ENCODE data around the gene AACS. TPM values are rescaled to one million over a fixed set of nuclear protein-coding genes. Genes with fewer than 3 reads are reported as not detected.

The AACS gene
- total RNA-seq, 1 donor from 2014 or later, result 22.6 TPM

DNA sequence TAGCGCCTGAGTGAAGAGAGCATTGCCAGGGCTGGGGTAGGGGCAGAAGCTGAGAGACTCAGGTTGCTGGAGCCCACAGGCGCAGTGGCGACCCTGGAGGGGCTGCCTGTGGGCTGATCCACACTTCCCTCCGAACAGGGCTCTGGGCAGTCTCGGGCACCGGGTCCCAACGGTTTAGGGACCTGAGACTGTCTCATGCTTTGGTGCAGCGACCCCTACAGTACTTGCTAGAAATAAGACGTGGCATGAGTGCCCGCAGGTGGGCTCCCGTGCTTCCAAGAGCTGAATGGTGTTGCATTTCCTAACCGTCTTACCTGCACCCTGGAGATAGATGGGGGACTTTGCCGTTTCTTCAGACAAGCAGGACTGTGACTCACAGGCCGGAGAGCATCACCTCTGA, 57.4 kb downstream of the AACS start:
- Mint-ChIP-seq H3K4me3 (ENCODE audit: unreplicated experiment) (no peak overlapping the region), H3K36me3 (ENCODE audit: low read depth) (peaks cover 31% of the 10 kb centered on the region), H3K27me3 (ENCODE audit: low read depth) (no peaks in the 10 kb centered on the region), H3K9me3 (ENCODE audit: low read depth) (no peaks in the 10 kb centered on the region), H3K4me1 (ENCODE audit: low read depth) (no peaks in the 10 kb centered on the region), H3K27ac (ENCODE audit: unreplicated experiment) (no peak overlapping the region)
- no peak for DNase-seq (ENCODE audit: low spot score)
- TF ChIP-seq, protein P1, sequence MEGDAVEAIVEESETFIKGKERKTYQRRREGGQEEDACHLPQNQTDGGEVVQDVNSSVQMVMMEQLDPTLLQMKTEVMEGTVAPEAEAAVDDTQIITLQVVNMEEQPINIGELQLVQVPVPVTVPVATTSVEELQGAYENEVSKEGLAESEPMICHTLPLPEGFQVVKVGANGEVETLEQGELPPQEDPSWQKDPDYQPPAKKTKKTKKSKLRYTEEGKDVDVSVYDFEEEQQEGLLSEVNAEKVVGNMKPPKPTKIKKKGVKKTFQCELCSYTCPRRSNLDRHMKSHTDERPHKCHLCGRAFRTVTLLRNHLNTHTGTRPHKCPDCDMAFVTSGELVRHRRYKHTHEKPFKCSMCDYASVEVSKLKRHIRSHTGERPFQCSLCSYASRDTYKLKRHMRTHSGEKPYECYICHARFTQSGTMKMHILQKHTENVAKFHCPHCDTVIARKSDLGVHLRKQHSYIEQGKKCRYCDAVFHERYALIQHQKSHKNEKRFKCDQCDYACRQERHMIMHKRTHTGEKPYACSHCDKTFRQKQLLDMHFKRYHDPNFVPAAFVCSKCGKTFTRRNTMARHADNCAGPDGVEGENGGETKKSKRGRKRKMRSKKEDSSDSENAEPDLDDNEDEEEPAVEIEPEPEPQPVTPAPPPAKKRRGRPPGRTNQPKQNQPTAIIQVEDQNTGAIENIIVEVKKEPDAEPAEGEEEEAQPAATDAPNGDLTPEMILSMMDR (IDR thresholded peaks at IDR 0.05), result no peak

DNA sequence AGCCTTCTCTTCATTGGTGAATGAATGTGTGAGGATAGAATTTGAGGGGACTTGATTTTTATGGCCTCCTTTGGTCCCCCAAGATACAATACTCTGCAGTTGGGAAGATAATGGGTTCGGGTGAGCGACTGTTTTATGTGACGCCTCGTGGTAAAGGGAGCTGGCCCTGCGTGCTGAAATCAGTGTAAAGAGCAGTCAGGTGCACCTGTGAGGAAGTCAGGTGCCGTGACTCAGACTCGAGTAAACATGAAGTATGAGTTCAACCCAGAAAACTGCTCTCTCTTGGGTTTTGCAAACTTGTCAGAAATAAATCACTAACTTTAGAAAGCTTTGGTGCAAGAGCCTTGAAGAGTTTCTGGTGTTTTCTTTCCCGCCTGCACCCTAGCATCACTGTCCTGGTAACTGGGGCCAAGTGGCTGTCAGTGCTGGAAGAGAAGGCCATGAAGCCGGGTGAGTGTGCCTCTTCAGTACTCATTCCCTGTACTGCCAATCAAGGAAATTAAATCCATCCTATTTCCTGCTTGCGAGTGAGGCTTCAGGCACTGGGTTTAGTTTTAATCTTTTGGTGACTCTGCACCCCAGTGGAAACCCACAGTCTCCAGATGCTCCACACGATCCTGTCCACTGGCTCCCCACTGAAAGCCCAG, 59.2 kb downstream of the AACS start:
- Mint-ChIP-seq H3K4me1 (ENCODE audit: low read depth) (no peaks in the 10 kb centered on the region), H3K27ac (ENCODE audit: unreplicated experiment) (no peak overlapping the region), H3K9me3 (ENCODE audit: low read depth) (no peaks in the 10 kb centered on the region), H3K27me3 (ENCODE audit: low read depth) (no peaks in the 10 kb centered on the region), H3K4me3 (ENCODE audit: unreplicated experiment) (no peak overlapping the region), H3K36me3 (ENCODE audit: low read depth) (peaks cover 34% of the 10 kb centered on the region)
- TF ChIP-seq, protein P1 (IDR thresholded peaks at IDR 0.05), result no peak
- DNase-seq (ENCODE audit: low spot score), result no peak

DNA sequence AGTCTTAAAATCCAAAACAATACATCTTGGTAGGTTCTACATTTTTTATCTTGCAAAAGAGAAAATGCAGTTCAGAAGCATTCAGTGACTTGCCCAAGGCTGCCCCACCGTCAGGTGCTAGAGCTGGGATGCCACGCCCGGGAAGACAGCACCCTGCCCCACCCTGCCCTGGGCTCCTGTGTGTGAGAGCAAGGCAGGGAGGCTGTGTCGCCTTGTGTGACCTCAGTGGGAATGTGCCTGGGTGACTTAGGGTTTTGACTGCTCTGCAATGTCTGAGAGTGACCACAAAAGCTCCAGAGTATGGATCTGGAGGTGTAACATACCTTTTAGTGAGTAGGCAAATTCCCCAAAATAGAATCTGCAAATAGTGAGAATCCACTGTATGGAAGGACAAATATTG, 60.0 kb downstream of the AACS start:
- TF ChIP-seq, protein P1 (IDR thresholded peaks at IDR 0.05), result no peak
- Mint-ChIP-seq H3K9me3 (ENCODE audit: low read depth) (no peaks in the 10 kb centered on the region), H3K4me1 (ENCODE audit: low read depth) (no peaks in the 10 kb centered on the region)

DNA sequence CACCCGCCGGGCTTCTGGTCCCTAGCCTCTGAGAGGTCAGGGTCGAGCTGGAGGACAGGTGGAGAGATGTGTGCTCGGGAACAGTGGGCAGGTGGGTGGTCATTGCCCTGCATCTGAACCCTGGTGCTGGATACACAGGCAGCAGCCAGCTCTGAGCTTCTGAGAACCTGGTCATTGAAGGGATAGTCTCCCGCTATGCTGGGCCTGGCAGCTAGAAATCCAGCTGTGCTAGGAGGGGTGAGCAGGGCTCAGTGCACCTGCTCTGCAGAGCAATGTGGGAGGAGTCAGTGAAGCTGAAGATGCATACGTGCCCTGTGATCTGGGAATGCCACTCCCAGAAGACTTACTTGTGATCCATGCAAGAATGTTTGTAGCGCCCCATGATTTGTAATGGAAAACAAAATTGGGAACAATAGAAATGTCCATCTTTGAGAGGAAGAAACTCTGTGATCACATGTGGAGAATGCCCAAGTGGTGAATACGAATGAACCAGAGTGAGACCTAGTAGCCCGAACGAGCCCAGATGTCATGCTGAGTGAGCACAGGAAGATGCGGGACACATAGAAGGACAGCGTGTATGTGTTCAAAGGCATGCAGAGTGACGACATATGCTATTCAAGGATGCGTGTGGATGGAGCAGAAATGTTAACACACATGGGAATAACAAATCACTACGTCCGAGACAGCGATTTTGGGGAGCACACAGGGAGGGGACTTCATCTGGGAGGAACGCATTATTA, 63.4 kb downstream of the AACS start:
- no peaks in the 10 kb centered on the region for H3K9me3 Mint-ChIP-seq (ENCODE audit: low read depth)
- H3K27me3 Mint-ChIP-seq (ENCODE audit: low read depth), result no peaks in the 10 kb centered on the region
- DNase-seq (ENCODE audit: low spot score), result no peak
- no peaks in the 10 kb centered on the region for H3K4me1 Mint-ChIP-seq (ENCODE audit: low read depth)
- H3K27ac Mint-ChIP-seq (ENCODE audit: unreplicated experiment), result no peak overlapping the region
- no peak overlapping the region for H3K4me3 Mint-ChIP-seq (ENCODE audit: unreplicated experiment)
- TF ChIP-seq, protein P1 (IDR thresholded peaks at IDR 0.05), result no peak
- H3K36me3 Mint-ChIP-seq (ENCODE audit: low read depth), result peaks cover 38% of the 10 kb centered on the region

More for the DNA sequence above, 60.0 kb downstream of the AACS start:
- Mint-ChIP-seq H3K4me3 (ENCODE audit: unreplicated experiment) (no peak overlapping the region), H3K27me3 (ENCODE audit: low read depth) (no peaks in the 10 kb centered on the region), H3K36me3 (ENCODE audit: low read depth) (peaks cover 39% of the 10 kb centered on the region), H3K27ac (ENCODE audit: unreplicated experiment) (no peak overlapping the region)
- no peak for DNase-seq (ENCODE audit: low spot score)

DNA sequence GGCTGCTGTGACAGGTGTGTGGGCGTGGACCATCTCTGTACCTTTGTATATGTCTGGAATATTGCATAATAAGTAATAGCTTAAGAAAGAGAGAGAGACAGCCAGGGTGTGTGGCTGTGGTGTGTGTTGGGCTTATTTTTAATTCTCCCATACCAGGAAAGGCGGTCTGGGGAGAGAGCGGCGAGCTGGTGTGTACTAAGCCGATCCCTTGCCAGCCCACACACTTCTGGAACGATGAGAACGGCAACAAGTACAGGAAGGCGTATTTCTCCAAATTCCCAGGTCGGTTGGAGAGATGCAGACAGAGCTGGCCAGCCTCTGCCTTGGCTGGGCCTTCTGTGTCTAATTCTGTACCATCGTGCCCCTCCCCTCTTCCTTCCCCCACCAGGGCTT, 63.9 kb downstream of the AACS start:
- Mint-ChIP-seq H3K4me3 (ENCODE audit: unreplicated experiment) (no peak overlapping the region), H3K27me3 (ENCODE audit: low read depth) (no peaks in the 10 kb centered on the region), H3K27ac (ENCODE audit: unreplicated experiment) (no peak overlapping the region)

More for the DNA sequence above, 63.9 kb downstream of the AACS start:
- no peak for DNase-seq (ENCODE audit: low spot score)
- Mint-ChIP-seq H3K36me3 (ENCODE audit: low read depth) (peaks cover 38% of the 10 kb centered on the region), H3K9me3 (ENCODE audit: low read depth) (no peaks in the 10 kb centered on the region), H3K4me1 (ENCODE audit: low read depth) (no peaks in the 10 kb centered on the region)
- TF ChIP-seq, protein P1 (IDR thresholded peaks at IDR 0.05), result no peak

All from chondrocyte (in vitro differentiated cells).